DMS53 treated with DMSO at 0.1 percent for 48 hours (cell line): ENCODE results near the gene ANKRD39.
A peak's percentile ranks its signal among the peaks of the same experiment; 100 is the strongest.

Source experiments
- DNase-seq: peaks from one replicate; lab custom pipeline; 2025; ENCODE audit not compliant: unreplicated experiment; lab: John Stamatoyannopoulos, UW

Gene ANKRD39

GRCh38 chr2:96859099-96859649, 1.4 kb upstream of the ANKRD39 start:
- DNase-seq = no peak

DNA sequence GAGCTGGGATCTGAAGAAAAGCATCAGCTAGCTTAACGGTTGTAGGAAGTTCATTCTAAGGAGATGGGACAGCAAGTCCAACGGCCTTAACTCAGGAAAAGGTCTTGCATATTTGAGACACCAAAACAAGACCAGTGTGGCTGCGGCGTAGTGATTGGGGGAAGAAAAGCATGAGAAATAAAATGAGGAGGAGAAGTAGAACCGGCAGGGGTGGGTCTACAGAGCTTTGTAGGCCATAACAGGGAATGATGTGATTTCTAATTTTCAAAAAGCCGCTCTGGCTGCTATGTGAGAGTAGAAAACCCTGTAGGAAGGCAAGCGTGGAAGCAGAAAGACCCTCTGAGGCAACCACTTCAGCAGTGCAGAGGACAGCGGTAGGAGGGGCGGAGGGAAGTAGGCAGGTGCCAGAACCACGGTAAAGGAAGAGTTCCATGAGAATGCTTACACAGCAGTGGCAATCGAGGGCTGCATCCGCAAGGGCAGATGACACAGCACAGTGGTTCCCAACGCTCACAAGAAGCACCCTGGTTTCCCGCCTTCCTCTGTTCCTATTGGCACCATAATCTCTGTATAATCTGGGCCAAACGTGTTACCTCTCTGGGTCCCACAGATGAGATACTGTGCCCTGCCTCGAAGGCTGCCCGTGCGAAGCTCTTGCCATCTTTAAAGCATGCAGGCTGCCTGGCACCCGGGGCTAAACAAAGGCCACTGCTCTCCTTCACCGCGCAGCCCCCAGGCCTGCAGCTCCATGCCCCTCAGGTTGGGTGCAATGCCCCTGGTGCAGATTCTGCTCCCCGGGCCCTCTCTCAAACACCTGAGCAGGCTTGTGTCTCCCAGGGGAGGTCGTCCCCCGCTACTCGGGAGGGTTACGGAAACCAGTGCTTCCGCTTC, 795 bp downstream of the ANKRD39 start:
- peak; percentile 51 for DNase-seq

GRCh38 chr2:96853321-96853720, 4.5 kb downstream of the ANKRD39 start:
- DNase-seq = no peak

DNA sequence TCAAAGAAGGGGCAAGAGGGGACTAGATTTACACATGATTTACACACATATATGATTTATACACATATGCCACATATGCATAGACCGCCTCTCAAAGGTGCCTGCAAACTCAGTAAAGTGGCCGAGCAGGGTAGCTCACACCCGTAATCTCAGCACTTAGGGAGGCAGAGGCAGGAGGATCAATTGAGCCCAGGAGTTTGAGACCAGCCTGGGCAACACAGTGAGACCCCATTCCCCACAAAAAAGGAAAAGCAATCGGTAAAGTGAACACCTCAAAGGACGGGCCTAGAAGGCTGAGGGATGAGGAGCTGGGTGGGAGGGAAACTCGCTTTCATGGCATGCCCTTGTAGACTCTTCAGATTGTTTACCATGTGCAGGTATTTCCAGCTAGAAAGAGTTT, 5.1 kb downstream of the ANKRD39 start:
- DNase-seq = no peak

DNA sequence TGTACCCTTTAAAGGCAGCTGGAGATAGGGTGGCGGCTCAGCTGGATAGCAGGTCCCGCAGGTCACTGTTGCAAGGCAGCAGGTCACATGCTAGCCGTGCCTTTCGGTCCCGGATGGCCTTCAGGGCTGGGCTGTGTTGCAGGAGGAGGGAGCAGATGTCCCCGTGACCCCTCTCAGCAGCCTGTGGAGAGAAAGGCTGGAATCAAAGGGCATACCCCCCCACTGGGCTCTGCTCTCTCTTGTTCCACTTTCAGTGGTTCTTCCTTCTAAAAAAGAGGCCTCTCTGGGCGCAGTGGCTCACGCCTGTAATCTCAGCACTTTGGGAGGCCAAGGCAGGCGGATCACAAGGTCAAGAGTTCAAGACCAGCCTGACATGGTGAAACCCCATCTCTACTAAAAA, 9.6 kb downstream of the ANKRD39 start:
- no peak for DNase-seq

DNA sequence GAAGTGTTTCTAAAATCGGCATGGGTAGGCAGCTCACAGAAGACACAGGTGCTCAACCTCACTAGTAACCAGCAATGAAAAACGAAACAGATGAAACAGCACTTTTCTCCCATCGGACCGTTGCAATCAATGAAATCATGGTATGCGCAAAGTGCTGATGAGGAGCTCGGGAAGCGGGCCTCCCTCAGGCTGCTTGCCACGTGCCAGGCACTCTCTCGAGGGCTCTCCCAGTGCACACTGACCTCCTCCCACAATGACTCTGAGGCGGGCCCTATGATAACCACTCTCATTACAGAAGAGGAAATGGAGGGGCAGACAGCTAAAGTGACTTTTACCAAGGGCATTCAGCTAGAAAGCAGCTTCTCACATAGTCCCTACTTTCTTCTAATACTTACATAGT, 10.2 kb downstream of the ANKRD39 start:
- no peak for DNase-seq

- DNase-seq = no peak
Observed at GRCh38 chr2:96846825-96847224, 11.0 kb downstream of the ANKRD39 start.

DNA sequence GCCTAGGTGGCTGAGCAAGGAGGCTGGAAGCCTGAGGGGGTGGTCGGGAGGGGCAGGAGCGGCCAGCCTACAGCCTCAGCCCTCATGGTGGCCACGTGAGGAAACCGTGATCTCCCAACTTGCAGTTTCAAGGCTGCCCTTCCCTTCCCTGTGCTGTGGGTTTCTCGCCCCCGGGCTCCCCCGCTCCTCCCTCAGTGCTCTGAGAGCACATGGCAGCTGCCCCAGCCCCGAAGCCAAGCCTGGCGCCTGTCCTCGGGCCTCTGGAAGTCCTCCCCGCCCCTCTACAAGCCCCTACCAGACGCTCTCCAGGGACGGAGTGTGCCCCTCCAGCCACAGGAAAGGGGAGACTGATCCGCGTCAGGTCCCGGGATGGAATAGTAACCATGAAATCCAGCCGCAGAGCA, 13.4 kb downstream of the ANKRD39 start:
- no peak for DNase-seq

- no peak for DNase-seq
Observed at GRCh38 chr2:96843538-96844268, 14.1 kb downstream of the ANKRD39 start, which contains the start of gene ANKRD23. Gene ANKRD23 (minus strand): TSS chr2:96844021. CDS start chr2:96843992, 29 bp downstream.

DNA sequence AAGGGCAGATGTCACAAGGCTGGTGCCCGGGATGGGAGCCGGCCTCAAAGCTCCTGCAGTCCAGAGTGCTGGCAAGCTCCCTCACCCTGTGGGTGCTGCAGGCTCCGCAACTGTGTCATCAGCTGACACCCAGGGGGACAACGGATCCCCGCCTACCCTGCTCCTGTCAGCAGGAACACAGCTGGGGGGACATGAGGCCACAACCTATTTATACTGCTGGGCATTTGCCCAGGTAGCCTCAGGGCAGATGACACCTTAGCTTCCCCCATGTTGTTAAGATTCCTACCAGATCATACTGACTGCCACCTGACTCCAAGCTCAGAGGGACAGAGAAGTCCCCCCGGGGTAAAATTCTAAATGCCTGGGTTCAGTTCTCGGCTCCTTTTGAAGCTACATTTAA, 15.2 kb downstream of the ANKRD39 start:
- no peak for DNase-seq

DNA sequence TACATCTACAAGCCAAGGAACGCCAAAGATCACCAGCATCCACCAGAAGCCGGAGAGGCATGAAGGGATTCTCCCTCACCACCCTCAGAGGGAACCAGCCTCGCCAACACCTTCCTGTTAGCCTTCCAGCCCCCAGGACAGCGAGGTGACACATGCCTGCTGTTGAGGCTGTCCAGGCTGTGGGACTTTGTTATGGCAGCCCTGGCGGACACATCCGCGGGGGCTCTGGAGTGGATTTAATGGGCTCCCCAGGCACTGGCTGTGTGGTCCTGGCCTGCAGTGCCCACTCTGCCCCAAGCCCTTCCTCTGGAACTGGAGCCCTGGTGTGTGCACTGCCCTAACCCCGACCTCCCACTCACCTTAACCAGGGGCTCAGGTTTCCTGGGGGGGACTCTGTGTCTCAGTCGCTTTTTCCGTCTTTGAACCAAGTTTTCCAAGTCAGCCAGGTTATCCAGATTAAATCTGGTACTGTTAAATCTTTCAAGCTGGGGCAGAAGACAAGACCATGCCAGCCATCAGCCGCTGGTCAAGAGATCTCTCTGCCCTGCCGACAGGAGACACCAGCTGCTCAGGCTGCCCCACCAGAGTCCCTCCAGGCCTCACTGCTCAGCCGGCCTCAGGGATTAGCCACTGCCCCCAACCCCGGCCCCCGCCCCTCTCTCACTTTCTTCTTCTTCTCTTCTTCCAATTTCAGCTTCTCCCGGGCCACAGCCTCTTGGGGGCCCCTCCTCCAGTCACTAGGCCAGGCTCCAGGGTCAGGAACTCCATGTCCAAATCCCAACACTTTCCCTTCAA, 15.9 kb downstream of the ANKRD39 start:
- no peak for DNase-seq

DNA sequence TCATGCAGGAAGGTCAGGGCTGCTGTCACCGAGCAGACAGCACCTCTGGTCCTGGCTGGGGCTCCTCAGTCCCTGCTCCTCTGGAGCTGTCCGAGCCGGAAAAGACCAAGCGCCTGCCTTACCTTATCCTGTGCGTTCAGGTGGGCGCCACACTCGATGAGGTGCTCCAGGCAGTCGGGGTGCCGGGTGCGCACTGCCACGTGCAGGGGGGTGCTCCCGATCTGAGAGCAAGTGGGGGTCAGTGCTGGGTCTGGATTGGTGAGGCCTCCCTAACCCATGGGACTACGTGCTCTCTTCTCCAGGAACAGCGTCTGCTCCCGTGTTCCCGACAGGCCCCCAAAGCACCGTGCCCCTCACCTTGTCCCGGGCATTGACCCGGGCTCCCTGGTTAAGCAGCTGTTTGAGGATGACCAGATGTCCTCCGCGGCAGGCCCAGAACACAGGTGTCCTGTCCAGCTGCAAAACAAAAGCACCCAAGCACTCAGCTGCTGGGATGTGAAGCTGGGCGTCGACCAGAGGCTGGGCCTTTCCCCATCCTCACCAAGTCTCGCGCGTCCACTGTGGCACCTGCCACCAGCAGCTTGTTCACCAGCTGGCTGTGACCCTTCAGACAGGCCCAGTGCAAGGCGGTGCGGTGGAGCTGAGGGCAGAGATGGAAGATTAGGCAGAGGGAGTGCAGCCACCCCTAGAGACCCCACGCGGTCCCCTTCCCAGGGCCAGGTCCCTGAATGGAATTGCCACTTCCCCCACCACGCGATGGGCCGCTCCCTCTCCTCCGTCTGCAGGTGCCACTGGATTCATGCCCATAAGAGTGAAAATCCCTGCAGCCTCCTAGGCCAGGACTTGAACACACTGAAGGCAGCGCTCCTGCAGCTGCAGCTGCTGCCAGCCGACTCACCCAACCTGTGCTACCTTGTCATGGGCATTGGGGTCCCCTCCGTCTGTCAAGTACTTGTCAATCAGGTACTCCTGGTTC, 17.7 kb downstream of the ANKRD39 start:
- DNase-seq = no peak

GRCh38 chr2:96839293-96839874, 18.4 kb downstream of the ANKRD39 start:
- DNase-seq = no peak

DNA sequence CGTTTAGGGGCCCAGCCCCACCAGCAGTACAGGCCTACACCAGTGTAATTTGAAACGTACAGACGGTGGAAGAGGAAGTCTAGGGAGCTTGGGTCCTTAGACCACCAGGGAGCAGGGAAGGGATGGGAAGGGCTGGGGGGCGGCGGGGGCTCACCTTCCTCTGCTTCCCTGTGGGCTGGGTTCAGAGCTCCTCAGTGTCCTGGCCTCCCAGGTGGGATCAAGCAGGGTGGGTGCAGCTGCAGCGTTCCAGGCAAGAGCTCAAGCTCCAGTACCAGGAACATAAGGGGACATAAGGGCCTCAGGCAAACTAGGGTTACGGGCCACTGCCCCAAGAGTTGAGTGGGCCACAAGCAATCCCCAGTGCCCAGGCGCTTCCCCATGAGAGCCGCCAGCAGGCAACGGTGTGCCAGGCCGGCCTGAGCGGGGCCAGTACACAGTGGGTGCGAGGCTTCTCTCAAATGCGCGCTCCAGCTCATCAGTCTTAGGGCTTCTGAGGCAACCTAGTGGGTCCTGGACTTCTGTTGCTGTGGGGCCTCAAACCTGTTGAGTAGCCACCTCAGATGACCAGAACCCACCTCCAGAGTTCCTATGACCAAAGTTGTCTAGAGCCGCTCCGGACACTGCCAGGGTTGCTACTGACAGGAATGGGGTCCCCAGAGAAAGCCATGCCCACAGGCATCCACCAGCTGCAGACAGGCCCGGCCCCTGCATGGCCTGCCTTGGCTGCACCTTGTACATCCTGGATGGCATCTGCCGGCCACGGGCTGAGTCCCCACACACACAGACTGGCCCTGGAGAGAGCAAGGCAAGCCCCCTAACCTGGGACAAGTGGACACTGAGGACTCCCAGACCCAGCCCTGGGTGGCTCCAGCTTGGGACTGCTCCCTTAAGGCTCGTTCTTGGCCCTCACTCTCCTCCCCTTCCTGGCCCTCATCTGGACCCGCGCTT, 19.2 kb downstream of the ANKRD39 start:
- no peak for DNase-seq

- no peak for DNase-seq
Observed at GRCh38 chr2:96837575-96837974, 20.2 kb downstream of the ANKRD39 start.

DNA sequence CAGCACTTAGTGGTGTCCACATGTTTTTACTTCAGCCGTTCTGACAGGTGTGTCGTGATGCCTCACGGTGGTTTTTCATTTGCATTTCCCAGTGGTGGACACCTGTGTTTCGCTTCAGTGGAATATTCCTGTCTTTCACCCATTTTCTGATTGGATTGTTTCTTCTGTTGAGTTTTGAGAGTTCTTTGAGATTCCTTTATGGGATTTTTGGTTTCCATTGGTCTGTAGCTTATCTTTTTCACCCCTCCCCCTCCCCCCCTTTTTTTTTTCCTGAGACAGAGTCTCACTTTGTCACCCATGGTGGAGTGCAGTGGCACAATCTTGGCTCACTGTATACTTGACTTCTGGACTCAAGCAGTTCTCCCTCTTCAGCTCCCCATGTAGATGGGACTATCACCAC, 22.0 kb downstream of the ANKRD39 start:
- no peak for DNase-seq

DNA sequence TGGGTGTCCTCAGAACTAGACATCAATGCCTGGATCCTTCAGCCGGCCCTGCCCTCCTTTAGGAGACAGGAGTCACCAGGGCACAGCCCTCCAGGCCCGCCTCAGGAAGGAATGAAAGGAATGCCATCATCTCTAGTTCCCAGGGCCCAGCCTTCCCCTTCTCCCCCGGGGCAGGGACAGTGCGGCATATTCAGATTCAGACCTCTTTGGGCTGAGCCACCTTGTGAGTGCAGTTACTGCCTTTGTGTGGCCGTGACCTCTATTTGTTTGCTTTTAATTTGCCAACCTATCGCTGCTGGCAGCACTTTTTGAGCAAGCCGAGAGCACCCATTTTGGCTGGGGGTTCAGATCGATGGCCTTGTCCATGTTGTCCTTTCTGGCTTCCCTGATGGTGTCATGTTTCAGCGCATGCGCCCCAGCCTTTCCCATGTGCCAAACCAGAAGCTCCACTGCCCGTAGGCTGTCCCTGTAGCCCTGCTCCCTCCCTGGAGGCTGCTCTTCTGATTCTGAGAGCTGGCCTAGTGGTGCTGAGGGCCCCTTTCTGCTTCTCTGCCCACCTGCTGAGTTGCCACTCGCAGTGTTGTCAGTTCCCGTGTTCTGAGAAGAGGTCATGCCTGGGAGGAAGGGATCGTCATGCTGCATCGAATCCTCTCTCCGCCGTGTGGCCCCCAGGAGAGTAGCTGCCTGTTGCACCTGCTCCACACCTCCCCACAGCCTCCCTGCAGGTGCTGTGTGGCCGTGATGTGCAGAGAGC, 24.9 kb downstream of the ANKRD39 start:
- DNase-seq = peak; percentile 97

DNA sequence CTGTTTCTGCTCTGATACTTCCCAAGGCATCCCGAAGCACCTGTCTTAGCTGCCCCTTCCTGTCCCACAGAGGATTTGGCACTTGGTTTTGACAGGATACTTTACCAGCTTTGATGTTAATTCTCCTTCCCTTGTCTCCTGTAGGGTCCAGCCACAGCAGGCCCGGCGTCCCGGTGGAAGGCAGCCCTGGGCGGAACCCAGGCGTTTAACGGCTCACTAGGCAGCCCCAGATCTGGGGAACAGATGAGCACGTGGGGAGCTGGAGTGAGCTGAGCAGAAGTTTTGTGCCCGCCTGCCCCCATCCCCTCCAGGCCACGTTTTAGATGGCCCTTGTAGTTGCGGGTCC, 25.4 kb downstream of the ANKRD39 start:
- no peak for DNase-seq
